Measurements from ENCODE around the gene SRPK2. TPM values are rescaled to one million over a fixed set of nuclear protein-coding genes. Genes with fewer than 3 reads are reported as not detected.
A peak's percentile ranks its signal among the peaks of the same experiment; 100 is the strongest.

SRPK2 gene
- total and polyA plus RNA-seq, 2 of the 8 experiments (the other 6 are each of a cell fraction or from before 2014, with no cell fraction given) = 10.0 to 47.1 TPM

DNA sequence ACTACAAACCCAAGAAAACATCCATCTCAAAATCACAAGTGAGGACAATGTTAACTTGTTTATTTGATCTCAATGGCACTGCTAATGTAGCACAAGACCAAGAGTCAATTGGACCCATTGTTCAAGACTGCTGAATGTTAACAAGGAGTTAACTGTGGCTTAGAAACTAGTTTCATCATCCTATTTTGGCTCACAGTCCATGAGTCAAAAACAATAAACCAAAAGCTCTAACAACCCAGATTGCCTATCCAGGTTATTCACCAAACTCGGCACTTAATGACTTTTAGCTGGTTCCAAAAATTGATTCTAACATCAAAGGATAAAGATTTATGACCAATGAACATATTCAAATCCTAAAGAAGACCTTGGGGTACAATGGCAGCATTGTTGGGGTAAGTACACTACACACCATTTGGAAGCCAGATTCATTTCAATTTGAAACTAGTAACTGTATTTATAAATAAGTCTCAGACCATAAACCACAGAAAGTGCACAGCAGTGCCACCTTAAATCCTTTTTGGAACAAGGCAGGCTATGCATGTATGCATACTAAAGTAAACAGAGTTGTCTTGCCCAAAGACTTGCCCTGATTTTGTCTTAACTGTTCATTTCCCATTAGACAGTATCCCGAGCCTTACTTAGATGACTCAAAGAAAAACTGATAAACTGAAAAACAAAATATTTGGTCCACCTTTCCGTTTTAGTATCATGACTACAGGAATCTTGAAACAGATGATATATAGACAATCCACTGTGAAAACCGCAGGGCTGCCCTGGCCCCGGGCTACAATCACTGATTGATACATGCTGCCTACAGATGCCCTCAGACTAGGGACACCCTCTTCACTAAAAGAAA lies 84.5 kb downstream of the SRPK2 start:
- WGBS, 2 experiments (ENCODE audit: extremely low coverage in 1 of 2, insufficient coverage in 1 of 2, insufficient read length in 1 of 2, insufficient replicate concordance in 2 of 2, low coverage in 1 of 2, low lambda C conversion rate in 2 of 2, missing lambda C conversion rate in 1 of 2) = 85% methylated on average over 5 of the region's 5 CpGs; no CpG with 5 or more reads in 1 of the 2 experiments
- DNase-seq (ENCODE audit: low read depth in 1 of 2, low spot score in 2 of 2) (no peak), FAIRE-seq (no peak)
- ChIA-PET CTCF (ENCODE audit: partially characterized antibody) (interaction anchor here (0.6 to 1.0 kb wide), 2 partner anchors 15 to 60 kb away, joined by 3 read pairs; no protein-coding TSS in a partner anchor), POLR2A (ENCODE audit: partially characterized antibody) (no interaction called here)
- no peaks in the 10 kb centered on the region; a peak in 1 of 7 replicates for H3K4me1 ChIP-seq (replicated peaks in 1 of 4; ENCODE audit: control insufficient read depth in 3 of 4, insufficient read depth in 4 of 4, low read length in 3 of 4)
- H3K9me3 ChIP-seq (ENCODE audit: insufficient read depth in 2 of 2, low read depth in 1 of 2, low read length in 1 of 2) = no peaks in the 10 kb centered on the region
- no peak overlapping the region for H3K4ac ChIP-seq (replicated peaks; ENCODE audit: insufficient read length, low read depth, low read length)
- peak overlapping the region; percentile 70 for H3K23ac ChIP-seq (ENCODE audit: insufficient read length)
- H3K4me3 ChIP-seq (ENCODE audit: extremely low read depth in 1 of 4, insufficient read depth in 2 of 4, low read depth in 3 of 4, low read length in 4 of 4) = no peak overlapping the region
- no peak overlapping the region for H3K18ac ChIP-seq (ENCODE audit: extremely low read depth, low read length)
- H3K79me2 ChIP-seq (ENCODE audit: control insufficient read depth in 1 of 2, insufficient read depth in 2 of 2, low read length in 2 of 2) = peaks cover 0 to 49% of the 10 kb centered on the region in 2 experiments; a peak in 3 of 4 replicates
- no peak overlapping the region for H2BK12ac ChIP-seq (ENCODE audit: low read depth, low read length)
- no peak overlapping the region for H2BK5ac ChIP-seq (ENCODE audit: low read depth, low read length)
- no peak overlapping the region for H2AFZ ChIP-seq (ENCODE audit: low read length)
- no peak overlapping the region for H3K4me2 ChIP-seq (ENCODE audit: insufficient read depth in 1 of 2, low read depth in 2 of 2, low read length in 2 of 2)
- H4K8ac ChIP-seq (ENCODE audit: extremely low read depth, insufficient read depth, low read length) = no peak overlapping the region
- H3K23me2 ChIP-seq (ENCODE audit: low read depth, low read length) = no peaks in the 10 kb centered on the region
- H3K14ac ChIP-seq (ENCODE audit: insufficient read length) = no peak overlapping the region
- H3K9ac ChIP-seq (replicated peaks in 1 of 4; ENCODE audit: extremely low read depth in 1 of 4, low read depth in 3 of 4, low read length in 3 of 4) = no peak overlapping the region
- no peak overlapping the region for H2BK20ac ChIP-seq (ENCODE audit: low read length)
- H4K5ac ChIP-seq (ENCODE audit: insufficient read length, low read depth, low read length) = no peak overlapping the region
- H3K56ac ChIP-seq (replicated peaks; ENCODE audit: insufficient read length, low read depth, low read length) = no peak overlapping the region
- peaks cover 0 to 1% of the 10 kb centered on the region in 2 experiments for H4K20me1 ChIP-seq (replicated peaks in 1 of 2; ENCODE audit: control insufficient read depth in 1 of 2, insufficient read depth in 2 of 2, low read length in 2 of 2)
- H3K27ac ChIP-seq (ENCODE audit: low read depth, low read length) = no peak overlapping the region
- H4K91ac ChIP-seq (replicated peaks; ENCODE audit: insufficient read length, low read length) = no peak overlapping the region
- no peak overlapping the region for H2AK5ac ChIP-seq (ENCODE audit: low read depth, low read length)
- H3K79me1 ChIP-seq (ENCODE audit: low read depth, low read length) = no peaks in the 10 kb centered on the region
- no peak overlapping the region for H2BK120ac ChIP-seq (replicated peaks; ENCODE audit: low read depth, low read length)
- H2BK15ac ChIP-seq (ENCODE audit: low read length) = no peak overlapping the region
- H3K27me3 ChIP-seq (replicated peaks in 1 of 4; ENCODE audit: control insufficient read depth in 3 of 4, extremely low read depth in 1 of 4, insufficient read depth in 3 of 4, low read length in 3 of 4) = no peaks in the 10 kb centered on the region
- H3K36me3 ChIP-seq (ENCODE audit: control insufficient read depth in 2 of 4, insufficient read depth in 4 of 4, low read length in 3 of 4) = no peaks in the 10 kb centered on the region
